Pancreas (tissue), 10 donors: ENCODE results near the gene NPIPA1. TPM values are rescaled to one million over a fixed set of nuclear protein-coding genes. Genes with fewer than 3 reads are reported as not detected.
"Not testable (repeated sequence)": the region's sequence is repeated elsewhere in the genome, so short reads cannot be mapped to it uniquely, and the experiment has no call there.

Experiments used
- ATAC-seq, 4 donors: fragments of 200-7000 bp; cut with Tn5 transposase; one replicate each; pipeline versions ENCODE4 v1.8.0 to v1.9.1; 2020; ENCODE audit warnings: mild to moderate bottlenecking in 4 of 4, moderate library complexity in 4 of 4
- DNase-seq, 6 donors: peaks; one replicate each; pipeline ENCODE4 v3.0.0-alpha.2; 2020
- FAIRE-seq: peaks from 2 replicates; lab custom pipeline; 2012; peaks lifted over from hg19 to GRCh38; lab: Jason Lieb, UNC
- H3K27ac ChIP-seq, 4 donors: fragments of 200-600 bp; sonication (generic); 1 replicate in 3 of 4; 2 replicates in 1 of 4; pipeline versions ENCODE4 v1.5.0 to v1.8.0; 2020
- H3K27me3 ChIP-seq, 4 donors: fragments of 200-600 bp; one replicate each; pipeline ENCODE4 v1.8.0; 2021
- H3K36me3 ChIP-seq, 3 donors: fragments of 200-600 bp; sonication (generic) in 1 of 3; one replicate each; pipeline versions ENCODE4 v1.5.0 to v1.8.0; 2020 to 2021
- H3K4me1 ChIP-seq, 3 donors: fragments of 200-600 bp; one replicate each; pipeline ENCODE4 v1.8.0; 2021
- H3K4me3 ChIP-seq, 4 donors: fragments of 200-600 bp; sonication (generic) in 2 of 4; one replicate each; pipeline versions ENCODE4 v1.5.0 to v1.8.0; 2020 to 2021
- H3K9me3 ChIP-seq, 4 donors: fragments of 200-600 bp; one replicate each; pipeline ENCODE4 v1.8.0; 2021
- WGBS, 2 donors: extraction: QIAGEN DNeasy Blood & Tissue Kit; methylation state at CpG; one replicate each; pipeline ENCODE4 v1.1.7; 2013; 5-methylcytosine and 5-hydroxymethylcytosine counted together
- intact Hi-C, 3 donors: fragments of 100-400 bp; cut with DNase I; formaldehyde crosslinking; loops; one replicate each; pipeline versions ENCODE4 v1.11.1 to v1.14.2; 2022
- polyA plus RNA-seq, 2 donors: library from polyadenylated mRNA; stranded (reverse); fragments of 200-250 nt; gene quantifications; one replicate each; pipeline ENCODE4 v1.2.3, GENCODE V29; 2013
- total RNA-seq, 6 donors: library from RNA; stranded (reverse); fragmentation: NEBNext Ultra II Directional in 4 of 6; extraction: Animal tissue kit (Norgen Biotek cat#: 25700) in 4 of 6; gene quantifications; one replicate each; pipeline versions ENCODE4 v1.2.1 to v1.2.4, GENCODE V29; 2021 to 2023
- TF ChIP-seq, protein P1 (sequence below), 4 donors: fragments of 200-600 bp; sonication (generic) in 3 of 4; IDR thresholded peaks; one replicate each; pipeline versions ENCODE4 v1.5.0 to v1.8.0; 2021; ENCODE audit warnings: antibody characterized with exemption in 4 of 4
- donor health status: healthy with polysubstance abuse.
- donor health status: DM: no; HTN: no; CAD: no; lungs with moderate emphysema.
- donor health status: DM: no; HTN: no; CAD: no.
- donor health status: control.
- donor health status: control.
- donor health status: Bipolar disorder and iron deficiency.
- donor health status: DM: yes; HTN: yes; CAD: no.
- donor health status: DM: no; HTN: no; CAD: no.
- donor health status: DM: no; HTN: no; CAD: no.
- donor health status: DM: yes; HTN: yes; CAD: no.

The NPIPA1 gene
- total and polyA plus RNA-seq, 8 donors: 22.8 to 126 (median 38.2) TPM

- no peak overlapping the region for H3K27ac ChIP-seq
- no peak for DNase-seq
- intact Hi-C loops: no loop called here
These were observed 21.7 kb downstream of the NPIPA1 start for GRCh38 chr16:14958970-14959369.

DNA sequence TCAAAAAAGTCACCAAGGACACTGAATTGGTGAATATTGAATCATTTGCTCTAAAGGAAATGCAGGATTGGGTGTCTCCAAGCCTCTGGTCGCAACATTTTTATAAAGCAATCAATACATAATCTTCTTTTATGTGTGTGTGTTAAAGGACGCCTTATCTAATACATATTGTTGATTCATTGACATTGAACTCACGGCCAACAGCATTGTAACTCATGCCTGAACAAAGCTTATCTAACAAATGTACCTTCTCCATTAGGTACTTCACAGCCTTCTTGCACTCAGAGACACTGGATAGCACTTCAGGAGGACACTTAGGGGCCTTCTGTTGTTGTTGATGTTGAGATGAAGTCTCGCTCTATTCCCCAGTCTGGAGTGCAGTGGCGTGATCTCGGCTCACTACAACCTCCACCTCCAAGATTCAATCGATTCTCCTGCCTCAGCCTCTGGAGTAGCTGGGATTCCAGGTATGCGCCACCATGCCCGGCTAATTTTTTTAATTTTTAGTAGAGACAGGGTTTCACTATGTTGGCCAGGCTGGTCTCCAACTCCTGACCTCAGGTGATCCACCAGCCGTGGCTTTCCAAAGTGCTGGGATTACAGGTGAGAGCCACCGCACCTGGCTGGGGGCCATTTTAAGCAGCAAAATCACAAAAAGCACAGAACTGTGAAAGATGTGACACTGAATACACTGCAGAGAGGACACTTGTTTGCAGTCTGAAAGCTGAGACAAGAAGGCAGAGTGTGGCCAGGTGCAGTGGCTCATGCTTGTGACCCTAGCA lies 24.4 kb downstream of the NPIPA1 start:
- intact Hi-C loops: no loop called here
- Histone ChIP-seq H3K27me3 (no peaks in the 10 kb centered on the region), H3K36me3 (no peaks in the 10 kb centered on the region), H3K4me3 (no peak overlapping the region), H3K4me1 (peaks cover 0 to 10% (median 0%) of the 10 kb centered on the region in 3 donors), H3K27ac (no peak overlapping the region), H3K9me3 (no peaks in the 10 kb centered on the region)
- ATAC-seq: peak in 1 of 4 donors; percentile 47
- no peak for DNase-seq
- no peak for FAIRE-seq
- WGBS, 2 donors: 69 to 71% methylated on average over 11 of the region's 11 CpGs
- TF ChIP-seq, protein P1, sequence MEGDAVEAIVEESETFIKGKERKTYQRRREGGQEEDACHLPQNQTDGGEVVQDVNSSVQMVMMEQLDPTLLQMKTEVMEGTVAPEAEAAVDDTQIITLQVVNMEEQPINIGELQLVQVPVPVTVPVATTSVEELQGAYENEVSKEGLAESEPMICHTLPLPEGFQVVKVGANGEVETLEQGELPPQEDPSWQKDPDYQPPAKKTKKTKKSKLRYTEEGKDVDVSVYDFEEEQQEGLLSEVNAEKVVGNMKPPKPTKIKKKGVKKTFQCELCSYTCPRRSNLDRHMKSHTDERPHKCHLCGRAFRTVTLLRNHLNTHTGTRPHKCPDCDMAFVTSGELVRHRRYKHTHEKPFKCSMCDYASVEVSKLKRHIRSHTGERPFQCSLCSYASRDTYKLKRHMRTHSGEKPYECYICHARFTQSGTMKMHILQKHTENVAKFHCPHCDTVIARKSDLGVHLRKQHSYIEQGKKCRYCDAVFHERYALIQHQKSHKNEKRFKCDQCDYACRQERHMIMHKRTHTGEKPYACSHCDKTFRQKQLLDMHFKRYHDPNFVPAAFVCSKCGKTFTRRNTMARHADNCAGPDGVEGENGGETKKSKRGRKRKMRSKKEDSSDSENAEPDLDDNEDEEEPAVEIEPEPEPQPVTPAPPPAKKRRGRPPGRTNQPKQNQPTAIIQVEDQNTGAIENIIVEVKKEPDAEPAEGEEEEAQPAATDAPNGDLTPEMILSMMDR (IDR thresholded peaks at IDR 0.05): no peak

More at GRCh38 chr16:14958970-14959369, 21.7 kb downstream of the NPIPA1 start:
- ATAC-seq (no peak), FAIRE-seq (no peak)
- TF ChIP-seq, protein P1 (IDR thresholded peaks at IDR 0.05): no peak
- Histone ChIP-seq H3K4me3 (no peak overlapping the region), H3K9me3 (no peaks in the 10 kb centered on the region), H3K36me3 (no peaks in the 10 kb centered on the region), H3K4me1 (peaks cover 0 to 10% (median 0%) of the 10 kb centered on the region in 3 donors), H3K27me3 (no peaks in the 10 kb centered on the region)
- 87 to 90% methylated on average over 7 of the region's 7 CpGs for WGBS, 2 donors

- TF ChIP-seq, protein P1 (IDR thresholded peaks at IDR 0.05): no peak
- WGBS, 2 donors: 73 to 80% methylated on average over 8 of the region's 8 CpGs
- intact Hi-C loops: no loop called here
- no peaks in the 10 kb centered on the region for H3K36me3 ChIP-seq
- no peak overlapping the region for H3K4me3 ChIP-seq
- no peak overlapping the region for H3K27ac ChIP-seq
- FAIRE-seq (no peak), DNase-seq (no peak), ATAC-seq (no peak)
- H3K4me1 ChIP-seq: peaks cover 0 to 4% (median 0%) of the 10 kb centered on the region in 3 donors
- H3K27me3 ChIP-seq: no peaks in the 10 kb centered on the region
- no peaks in the 10 kb centered on the region for H3K9me3 ChIP-seq
These were observed 26.3 kb downstream of the NPIPA1 start for GRCh38 chr16:14963281-14964173.

DNA sequence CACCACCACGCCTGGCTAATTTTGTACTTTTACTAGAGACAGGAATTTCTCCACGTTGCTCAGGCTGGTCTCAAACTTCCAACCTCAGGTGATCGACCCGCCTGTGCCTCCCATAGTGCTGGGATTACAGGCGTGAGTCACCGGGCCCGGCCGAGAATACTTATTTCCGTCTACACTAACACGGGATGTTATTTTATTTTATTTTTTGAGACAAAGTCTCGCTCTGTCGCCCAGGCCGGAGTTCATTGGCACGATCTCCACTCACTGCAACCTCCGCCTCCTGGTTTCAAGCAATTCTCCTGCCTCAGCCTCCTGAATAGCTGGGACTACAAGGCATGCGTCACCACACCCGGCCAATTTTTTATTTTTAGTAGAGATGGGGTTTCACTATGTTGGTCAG lies 28.1 kb downstream of the NPIPA1 start:
- WGBS, 2 donors: 88 to 90% methylated on average over 17 of the region's 17 CpGs
- intact Hi-C loops: no loop called here
- FAIRE-seq (no peak), DNase-seq (no peak), ATAC-seq (no peak)
- no peaks in the 10 kb centered on the region for H3K9me3 ChIP-seq
- no peaks in the 10 kb centered on the region for H3K27me3 ChIP-seq
- no peak overlapping the region for H3K4me3 ChIP-seq
- H3K36me3 ChIP-seq: no peaks in the 10 kb centered on the region
- TF ChIP-seq, protein P1 (IDR thresholded peaks at IDR 0.05): no peak
- peaks cover 0 to 4% (median 0%) of the 10 kb centered on the region in 3 donors for H3K4me1 ChIP-seq
- H3K27ac ChIP-seq: no peak overlapping the region

GRCh38 chr16:14969795-14970194 lies 32.6 kb downstream of the NPIPA1 start:
- FAIRE-seq, H3K27me3 ChIP-seq, H3K9me3 ChIP-seq, H3K27ac ChIP-seq, DNase-seq, H3K4me3 ChIP-seq, ATAC-seq, intact Hi-C loops, H3K36me3 ChIP-seq, H3K4me1 ChIP-seq: not testable (repeated sequence)
- WGBS, 2 donors: 91 to 93% methylated on average over 3 of the region's 3 CpGs

- H3K27me3 ChIP-seq, H3K36me3 ChIP-seq, FAIRE-seq, H3K4me3 ChIP-seq, ATAC-seq, H3K27ac ChIP-seq, H3K9me3 ChIP-seq, intact Hi-C loops, H3K4me1 ChIP-seq: not testable (repeated sequence)
- peak in 1 of 6 donors; percentile 49 for DNase-seq
- 88 to 90% methylated on average over 12 of the region's 12 CpGs for WGBS, 2 donors
These were observed 34.5 kb downstream of the NPIPA1 start for GRCh38 chr16:14971621-14972228.

DNA sequence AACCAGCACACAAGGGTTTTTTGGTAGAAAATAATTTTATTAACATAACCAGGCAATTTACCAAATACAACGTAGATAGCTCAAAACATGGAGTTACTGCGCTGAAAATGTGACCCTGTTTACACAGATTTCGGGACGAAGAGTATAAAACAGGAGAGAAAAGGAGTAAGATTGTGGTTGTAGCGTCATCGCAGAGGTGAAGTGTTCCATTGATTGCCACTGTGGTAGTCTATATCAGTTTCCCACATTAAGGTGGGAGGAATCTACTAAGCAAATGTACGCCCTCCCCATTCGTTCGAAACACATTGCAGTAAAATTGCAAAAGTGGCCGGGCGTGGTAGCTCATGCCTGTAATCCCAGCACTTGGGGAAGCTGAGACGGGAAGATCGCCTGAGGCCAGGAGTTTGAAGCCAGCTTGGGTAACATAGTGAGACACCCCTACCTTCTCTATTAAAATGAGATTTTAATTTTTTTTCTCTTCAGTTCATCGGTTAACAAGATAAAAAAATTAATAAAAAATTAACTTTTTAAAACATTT lies 36.6 kb downstream of the NPIPA1 start:
- Histone ChIP-seq H3K27ac (peak overlapping the region in 2 of 4 donors; percentile 94 to 98), H3K4me1 (peaks cover 5 to 19% (median 8%) of the 10 kb centered on the region in 3 donors), H3K4me3 (peak overlapping the region; percentile 80 to 96 (median 88))
- intact Hi-C loops, FAIRE-seq, ATAC-seq, DNase-seq, H3K36me3 ChIP-seq, H3K27me3 ChIP-seq, H3K9me3 ChIP-seq: not testable (repeated sequence)
- 31 to 33% methylated on average over 13 to 14 of the region's 14 CpGs for WGBS, 2 donors
